ENCODE measurements around the gene HIVEP2. TPM values are rescaled to one million over a fixed set of nuclear protein-coding genes. Genes with fewer than 3 reads are reported as not detected.

The HIVEP2 gene
- total RNA-seq, 1 experiment from 2014 or later, result 4.2 TPM

GRCh38 chr6:142735204-142735603, 209.8 kb downstream of the HIVEP2 start:
- Histone ChIP-seq H2BK12ac (ENCODE audit: insufficient read length, low read depth, low read length) (no peak overlapping the region), H2BK5ac (ENCODE audit: insufficient read length, low read length) (no peak overlapping the region), H3T11ph (ENCODE audit: low read length) (no peak overlapping the region), H3K56ac (ENCODE audit: insufficient read length, low read depth, low read length) (no peak overlapping the region), H3K9ac (ENCODE audit: extremely low read depth, insufficient read length, low read length) (no peak overlapping the region), H2BK20ac (ENCODE audit: low read depth, low read length, poor library complexity, severe bottlenecking) (no peak overlapping the region), H4K5ac (ENCODE audit: insufficient read length, low read depth, low read length) (no peak overlapping the region), H3K23ac (ENCODE audit: insufficient read length, low read depth, low read length) (no peak overlapping the region), H2AK5ac (ENCODE audit: insufficient read length, low read length) (no peak overlapping the region), H3K27me3 (ENCODE audit: insufficient read depth, low read length) (no peaks in the 10 kb centered on the region), H3K27ac (ENCODE audit: insufficient read length, low read depth, low read length) (no peak overlapping the region), H3K4me2 (ENCODE audit: insufficient read depth, insufficient read length, low read length) (no peak overlapping the region), H3K4ac (ENCODE audit: low read depth, low read length) (no peak overlapping the region), H2BK15ac (ENCODE audit: low read depth, low read length) (no peak overlapping the region), H3K14ac (ENCODE audit: insufficient read depth, low read length) (no peak overlapping the region), H3K79me1 (ENCODE audit: insufficient read depth, low read depth, low read length, poor library complexity, severe bottlenecking) (no peaks in the 10 kb centered on the region), H3K23me2 (ENCODE audit: insufficient read length, low read depth, low read length, poor library complexity, severe bottlenecking) (no peaks in the 10 kb centered on the region), H3K79me2 (ENCODE audit: insufficient read depth, low read length) (no peaks in the 10 kb centered on the region), H2AFZ (ENCODE audit: low read length) (no peak overlapping the region), H4K91ac (ENCODE audit: insufficient read length, low read depth, low read length) (no peak overlapping the region), H2BK120ac (ENCODE audit: low read depth, low read length, poor library complexity, severe bottlenecking) (no peak overlapping the region), H3K18ac (ENCODE audit: insufficient read length, low read depth, low read length) (no peak overlapping the region), H4K8ac (replicated peaks; ENCODE audit: insufficient read length, low read depth, low read length) (no peak overlapping the region), H3K4me1 (ENCODE audit: insufficient read depth, low read length) (no peaks in the 10 kb centered on the region; the same call in 1 of the 2 replicates), H3K9me3 (ENCODE audit: control insufficient read depth, low read depth, low read length) (no peaks in the 10 kb centered on the region), H4K20me1 (ENCODE audit: control insufficient read depth, insufficient read depth, insufficient read length) (no peaks in the 10 kb centered on the region)
- no peak overlapping the region for H3K4me3 Mint-ChIP-seq
- H3K36me3 Mint-ChIP-seq (ENCODE audit: insufficient read depth in 1 of 3, low read depth in 3 of 3), result no peaks in the 10 kb centered on the region
- no peaks in the 10 kb centered on the region for H3K27me3 Mint-ChIP-seq (ENCODE audit: low read depth)
- DNase-seq, result no peak
- H3K4me1 Mint-ChIP-seq, result peaks cover 21 to 23% of the 10 kb centered on the region in 2 experiments
- no CpG with 5 or more reads among the region's 4 CpGs for WGBS (ENCODE audit: extremely low coverage, insufficient read length, low lambda C conversion rate)
- TF ChIP-seq, protein P1, sequence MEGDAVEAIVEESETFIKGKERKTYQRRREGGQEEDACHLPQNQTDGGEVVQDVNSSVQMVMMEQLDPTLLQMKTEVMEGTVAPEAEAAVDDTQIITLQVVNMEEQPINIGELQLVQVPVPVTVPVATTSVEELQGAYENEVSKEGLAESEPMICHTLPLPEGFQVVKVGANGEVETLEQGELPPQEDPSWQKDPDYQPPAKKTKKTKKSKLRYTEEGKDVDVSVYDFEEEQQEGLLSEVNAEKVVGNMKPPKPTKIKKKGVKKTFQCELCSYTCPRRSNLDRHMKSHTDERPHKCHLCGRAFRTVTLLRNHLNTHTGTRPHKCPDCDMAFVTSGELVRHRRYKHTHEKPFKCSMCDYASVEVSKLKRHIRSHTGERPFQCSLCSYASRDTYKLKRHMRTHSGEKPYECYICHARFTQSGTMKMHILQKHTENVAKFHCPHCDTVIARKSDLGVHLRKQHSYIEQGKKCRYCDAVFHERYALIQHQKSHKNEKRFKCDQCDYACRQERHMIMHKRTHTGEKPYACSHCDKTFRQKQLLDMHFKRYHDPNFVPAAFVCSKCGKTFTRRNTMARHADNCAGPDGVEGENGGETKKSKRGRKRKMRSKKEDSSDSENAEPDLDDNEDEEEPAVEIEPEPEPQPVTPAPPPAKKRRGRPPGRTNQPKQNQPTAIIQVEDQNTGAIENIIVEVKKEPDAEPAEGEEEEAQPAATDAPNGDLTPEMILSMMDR (conservative IDR thresholded peaks at IDR 0.05), result no peak
- H3K9me3 Mint-ChIP-seq, result peaks cover 0 to 2% of the 10 kb centered on the region in 2 experiments; a peak in 1 of 5 replicates
- no peak overlapping the region for H3K27ac Mint-ChIP-seq
